ENCODE results near the gene MSLN. TPM values are rescaled to one million over a fixed set of nuclear protein-coding genes. Genes with fewer than 3 reads are reported as not detected.

MSLN gene
- total and polyA plus RNA-seq, 2 of the 13 experiments (the other 11 are each of a cell fraction or from before 2014, with no cell fraction given) = 2.0 to 2.3 TPM

- TF ChIP-seq ZNF773 (CRISPR knock-in tag; IDR thresholded peaks at IDR 0.05; ENCODE audit: borderline replicate concordance) (no peak), PPARG (CRISPR knock-in tag; conservative IDR thresholded peaks at IDR 0.05) (no peak), TARDBP (CRISPR knock-in tag; IDR thresholded peaks at IDR 0.05) (no peak), HNRNPLL (IDR thresholded peaks at IDR 0.05; ENCODE audit: low read depth, low read length, poor library complexity, severe bottlenecking) (peak; percentile 27), ZNF567 (CRISPR knock-in tag; IDR thresholded peaks at IDR 0.05; ENCODE audit: borderline replicate concordance) (no peak), TBL1XR1 (IDR thresholded peaks at IDR 0.05; ENCODE audit: borderline replicate concordance, low read length, partially characterized antibody) (no peak), ZNF264 (CRISPR knock-in tag; IDR thresholded peaks at IDR 0.05) (no peak), REPIN1 (CRISPR knock-in tag; IDR thresholded peaks at IDR 0.05; ENCODE audit: borderline replicate concordance, low read depth) (0 out of 2 replicates have a peak, but pooled peaks have one; percentile 2), GABPB1 (CRISPR knock-in tag; IDR thresholded peaks at IDR 0.05) (no peak), GLI4 (CRISPR knock-in tag; IDR thresholded peaks at IDR 0.05; ENCODE audit: borderline replicate concordance) (no peak), HMGA1 (CRISPR knock-in tag; conservative IDR thresholded peaks at IDR 0.05) (no peak), ZNF607 (CRISPR knock-in tag; IDR thresholded peaks at IDR 0.05; ENCODE audit: borderline replicate concordance) (no peak), SAP130 (CRISPR knock-in tag; IDR thresholded peaks at IDR 0.05; ENCODE audit: low read depth) (peak; percentile 58; the same call in 1 of the 2 replicates), MLXIP (CRISPR knock-in tag; IDR thresholded peaks at IDR 0.05; ENCODE audit: borderline replicate concordance) (no peak), SMAD3 (CRISPR knock-in tag; IDR thresholded peaks at IDR 0.05) (no peak), ZBTB42 (CRISPR knock-in tag; IDR thresholded peaks at IDR 0.05) (no peak), NFKBIZ (CRISPR knock-in tag; IDR thresholded peaks at IDR 0.05) (no peak)
- TF ChIP-seq, protein P1, sequence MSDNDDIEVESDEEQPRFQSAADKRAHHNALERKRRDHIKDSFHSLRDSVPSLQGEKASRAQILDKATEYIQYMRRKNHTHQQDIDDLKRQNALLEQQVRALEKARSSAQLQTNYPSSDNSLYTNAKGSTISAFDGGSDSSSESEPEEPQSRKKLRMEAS (IDR thresholded peaks at IDR 0.05) = no peak
- TF ChIP-seq, protein P2, sequence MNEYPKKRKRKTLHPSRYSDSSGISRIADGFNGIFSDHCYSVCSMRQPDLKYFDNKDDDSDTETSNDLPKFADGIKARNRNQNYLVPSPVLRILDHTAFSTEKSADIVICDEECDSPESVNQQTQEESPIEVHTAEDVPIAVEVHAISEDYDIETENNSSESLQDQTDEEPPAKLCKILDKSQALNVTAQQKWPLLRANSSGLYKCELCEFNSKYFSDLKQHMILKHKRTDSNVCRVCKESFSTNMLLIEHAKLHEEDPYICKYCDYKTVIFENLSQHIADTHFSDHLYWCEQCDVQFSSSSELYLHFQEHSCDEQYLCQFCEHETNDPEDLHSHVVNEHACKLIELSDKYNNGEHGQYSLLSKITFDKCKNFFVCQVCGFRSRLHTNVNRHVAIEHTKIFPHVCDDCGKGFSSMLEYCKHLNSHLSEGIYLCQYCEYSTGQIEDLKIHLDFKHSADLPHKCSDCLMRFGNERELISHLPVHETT (CRISPR knock-in tag; conservative IDR thresholded peaks at IDR 0.05) = no peak
- TF ChIP-seq, protein P3, sequence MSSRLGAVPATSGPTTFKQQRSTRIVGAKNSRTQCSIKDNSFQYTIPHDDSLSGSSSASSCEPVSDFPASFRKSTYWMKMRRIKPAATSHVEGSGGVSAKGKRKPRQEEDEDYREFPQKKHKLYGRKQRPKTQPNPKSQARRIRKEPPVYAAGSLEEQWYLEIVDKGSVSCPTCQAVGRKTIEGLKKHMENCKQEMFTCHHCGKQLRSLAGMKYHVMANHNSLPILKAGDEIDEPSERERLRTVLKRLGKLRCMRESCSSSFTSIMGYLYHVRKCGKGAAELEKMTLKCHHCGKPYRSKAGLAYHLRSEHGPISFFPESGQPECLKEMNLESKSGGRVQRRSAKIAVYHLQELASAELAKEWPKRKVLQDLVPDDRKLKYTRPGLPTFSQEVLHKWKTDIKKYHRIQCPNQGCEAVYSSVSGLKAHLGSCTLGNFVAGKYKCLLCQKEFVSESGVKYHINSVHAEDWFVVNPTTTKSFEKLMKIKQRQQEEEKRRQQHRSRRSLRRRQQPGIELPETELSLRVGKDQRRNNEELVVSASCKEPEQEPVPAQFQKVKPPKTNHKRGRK (CRISPR knock-in tag; IDR thresholded peaks at IDR 0.05) = no peak
- TF ChIP-seq, protein P4, sequence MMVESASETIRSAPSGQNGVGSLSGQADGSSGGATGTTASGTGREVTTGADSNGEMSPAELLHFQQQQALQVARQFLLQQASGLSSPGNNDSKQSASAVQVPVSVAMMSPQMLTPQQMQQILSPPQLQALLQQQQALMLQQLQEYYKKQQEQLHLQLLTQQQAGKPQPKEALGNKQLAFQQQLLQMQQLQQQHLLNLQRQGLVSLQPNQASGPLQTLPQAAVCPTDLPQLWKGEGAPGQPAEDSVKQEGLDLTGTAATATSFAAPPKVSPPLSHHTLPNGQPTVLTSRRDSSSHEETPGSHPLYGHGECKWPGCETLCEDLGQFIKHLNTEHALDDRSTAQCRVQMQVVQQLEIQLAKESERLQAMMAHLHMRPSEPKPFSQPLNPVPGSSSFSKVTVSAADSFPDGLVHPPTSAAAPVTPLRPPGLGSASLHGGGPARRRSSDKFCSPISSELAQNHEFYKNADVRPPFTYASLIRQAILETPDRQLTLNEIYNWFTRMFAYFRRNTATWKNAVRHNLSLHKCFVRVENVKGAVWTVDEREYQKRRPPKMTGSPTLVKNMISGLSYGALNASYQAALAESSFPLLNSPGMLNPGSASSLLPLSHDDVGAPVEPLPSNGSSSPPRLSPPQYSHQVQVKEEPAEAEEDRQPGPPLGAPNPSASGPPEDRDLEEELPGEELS (CRISPR knock-in tag; IDR thresholded peaks at IDR 0.05) = no peak
- TF ChIP-seq, protein P5, sequence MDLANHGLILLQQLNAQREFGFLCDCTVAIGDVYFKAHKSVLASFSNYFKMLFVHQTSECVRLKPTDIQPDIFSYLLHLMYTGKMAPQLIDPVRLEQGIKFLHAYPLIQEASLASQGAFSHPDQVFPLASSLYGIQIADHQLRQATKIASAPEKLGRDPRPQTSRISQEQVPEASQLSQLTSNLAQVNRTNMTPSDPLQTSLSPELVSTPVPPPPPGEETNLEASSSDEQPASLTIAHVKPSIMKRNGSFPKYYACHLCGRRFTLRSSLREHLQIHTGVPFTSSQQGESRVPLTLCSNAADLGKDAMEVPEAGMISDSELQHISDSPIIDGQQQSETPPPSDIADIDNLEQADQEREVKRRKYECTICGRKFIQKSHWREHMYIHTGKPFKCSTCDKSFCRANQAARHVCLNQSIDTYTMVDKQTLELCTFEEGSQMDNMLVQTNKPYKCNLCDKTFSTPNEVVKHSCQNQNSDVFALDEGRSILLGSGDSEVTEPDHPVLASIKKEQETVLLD (CRISPR knock-in tag; IDR thresholded peaks at IDR 0.05; ENCODE audit: low read depth) = no peak
Observed at GRCh38 chr16:716200-716568, 44.4 kb upstream of the MSLN start (continued).

Measured in HepG2 (cell line).